Type B pancreatic cell (in vitro differentiated cells): ENCODE measurements around the gene NOL4L. TPM values are rescaled to one million over a fixed set of nuclear protein-coding genes. Genes with fewer than 3 reads are reported as not detected.

Source experiments
- DNase-seq: peaks from one replicate; pipeline ENCODE4 v3.0.0; 2021; ENCODE audit warnings: mixed read lengths; ENCODE audit not compliant: unreplicated experiment; ENCODE audit errors: extremely low spot score
- H3K27ac Mint-ChIP-seq: 2 replicates; pipeline ENCODE4 v1.8.0; 2021; ENCODE audit warnings: mild to moderate bottlenecking, mixed read lengths
- H3K27me3 Mint-ChIP-seq: 2 replicates; pipeline ENCODE4 v1.8.0; 2021; ENCODE audit warnings: mixed read lengths
- H3K36me3 Mint-ChIP-seq: 2 replicates; pipeline ENCODE4 v1.8.0; 2021; ENCODE audit warnings: mixed read lengths
- H3K4me1 Mint-ChIP-seq: one replicate; pipeline ENCODE4 v1.8.0; 2021; ENCODE audit warnings: mixed read lengths; ENCODE audit not compliant: unreplicated experiment
- H3K4me3 Mint-ChIP-seq: 2 replicates; pipeline ENCODE4 v1.8.0; 2021; ENCODE audit warnings: mild to moderate bottlenecking, mixed read lengths
- H3K9me3 Mint-ChIP-seq: 2 replicates; pipeline ENCODE4 v1.8.0; 2021; ENCODE audit warnings: mixed read lengths
- total RNA-seq: library from RNA; stranded (reverse); gene quantifications from 2 replicates; pipeline ENCODE4 v1.2.1, GENCODE V29; 2021; ENCODE audit warnings: low replicate concordance
- TF ChIP-seq, protein P1 (sequence below): fragments of 200-600 bp; sonication (generic); conservative IDR thresholded peaks from 2 replicates; pipeline ENCODE4 v1.5.0; 2021; ENCODE audit warnings: antibody characterized with exemption, mild to moderate bottlenecking

Gene NOL4L
- total RNA-seq, 1 donor from 2014 or later = 44.5 TPM

DNA sequence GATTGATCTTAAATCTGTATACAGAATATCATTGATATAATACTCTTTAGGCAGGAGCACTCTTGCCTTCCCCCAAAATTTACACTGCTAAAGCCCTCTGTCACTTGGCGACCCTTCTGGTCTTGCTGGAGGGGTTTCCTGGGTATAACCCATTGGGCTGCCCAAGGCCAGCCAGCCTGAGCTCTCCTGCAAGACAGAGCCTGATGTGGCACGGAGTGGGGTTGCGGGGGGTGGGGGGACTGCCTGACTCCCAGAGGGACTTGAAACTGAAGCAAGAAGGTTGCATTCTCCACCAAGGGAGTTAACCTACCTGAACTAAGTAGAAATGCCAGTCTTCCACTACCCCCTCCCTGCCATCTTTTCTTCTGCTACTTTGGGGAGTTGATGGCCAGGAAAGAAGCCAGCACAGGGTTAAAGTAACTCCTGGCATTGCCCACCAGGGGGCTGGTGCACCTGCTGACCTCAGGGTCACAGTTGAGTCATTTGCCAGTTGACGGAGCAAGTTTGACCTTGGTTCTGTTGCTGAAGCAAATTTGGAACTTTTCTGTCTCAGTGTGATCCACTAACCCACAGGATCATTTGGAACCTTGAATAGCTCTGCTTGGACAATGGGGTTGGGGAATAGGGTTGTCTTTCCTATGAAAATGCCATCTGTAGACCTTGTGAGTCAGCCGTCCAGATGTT, 147.6 kb downstream of the NOL4L start:
- no peak overlapping the region for H3K4me3 Mint-ChIP-seq
- peaks cover 44% of the 10 kb centered on the region for H3K36me3 Mint-ChIP-seq
- TF ChIP-seq, protein P1, sequence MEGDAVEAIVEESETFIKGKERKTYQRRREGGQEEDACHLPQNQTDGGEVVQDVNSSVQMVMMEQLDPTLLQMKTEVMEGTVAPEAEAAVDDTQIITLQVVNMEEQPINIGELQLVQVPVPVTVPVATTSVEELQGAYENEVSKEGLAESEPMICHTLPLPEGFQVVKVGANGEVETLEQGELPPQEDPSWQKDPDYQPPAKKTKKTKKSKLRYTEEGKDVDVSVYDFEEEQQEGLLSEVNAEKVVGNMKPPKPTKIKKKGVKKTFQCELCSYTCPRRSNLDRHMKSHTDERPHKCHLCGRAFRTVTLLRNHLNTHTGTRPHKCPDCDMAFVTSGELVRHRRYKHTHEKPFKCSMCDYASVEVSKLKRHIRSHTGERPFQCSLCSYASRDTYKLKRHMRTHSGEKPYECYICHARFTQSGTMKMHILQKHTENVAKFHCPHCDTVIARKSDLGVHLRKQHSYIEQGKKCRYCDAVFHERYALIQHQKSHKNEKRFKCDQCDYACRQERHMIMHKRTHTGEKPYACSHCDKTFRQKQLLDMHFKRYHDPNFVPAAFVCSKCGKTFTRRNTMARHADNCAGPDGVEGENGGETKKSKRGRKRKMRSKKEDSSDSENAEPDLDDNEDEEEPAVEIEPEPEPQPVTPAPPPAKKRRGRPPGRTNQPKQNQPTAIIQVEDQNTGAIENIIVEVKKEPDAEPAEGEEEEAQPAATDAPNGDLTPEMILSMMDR = peak; percentile 67

DNA sequence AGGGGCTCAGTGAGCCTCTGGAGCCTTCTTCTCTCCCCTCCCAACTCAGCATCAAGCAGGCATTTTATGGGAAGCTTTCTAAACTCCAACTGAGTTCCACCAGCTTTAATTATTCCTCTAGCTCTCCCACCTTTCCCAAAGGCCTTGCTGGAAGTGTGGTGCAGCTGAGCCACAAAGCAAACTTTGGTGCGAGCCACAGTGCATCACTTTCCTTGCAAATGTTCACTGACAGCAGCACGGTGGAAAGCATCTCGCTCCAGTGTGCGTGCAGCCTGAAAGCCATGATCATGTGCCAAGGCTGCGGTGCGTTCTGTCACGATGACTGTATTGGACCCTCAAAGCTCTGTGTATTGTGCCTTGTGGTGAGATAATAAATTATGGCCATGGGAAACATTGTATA, 148.2 kb downstream of the NOL4L start:
- TF ChIP-seq, protein P1 = no peak
- Mint-ChIP-seq H3K4me3 (no peak overlapping the region), H3K27ac (no peak overlapping the region), H3K9me3 (no peaks in the 10 kb centered on the region), H3K27me3 (no peaks in the 10 kb centered on the region), H3K4me1 (peaks cover 12% of the 10 kb centered on the region), H3K36me3 (peaks cover 44% of the 10 kb centered on the region)
- DNase-seq = no peak

More for the DNA sequence above, 147.6 kb downstream of the NOL4L start:
- H3K27ac Mint-ChIP-seq = no peak overlapping the region
- H3K4me1 Mint-ChIP-seq = peaks cover 12% of the 10 kb centered on the region
- no peaks in the 10 kb centered on the region for H3K27me3 Mint-ChIP-seq
- DNase-seq = no peak
- H3K9me3 Mint-ChIP-seq = no peaks in the 10 kb centered on the region

DNA sequence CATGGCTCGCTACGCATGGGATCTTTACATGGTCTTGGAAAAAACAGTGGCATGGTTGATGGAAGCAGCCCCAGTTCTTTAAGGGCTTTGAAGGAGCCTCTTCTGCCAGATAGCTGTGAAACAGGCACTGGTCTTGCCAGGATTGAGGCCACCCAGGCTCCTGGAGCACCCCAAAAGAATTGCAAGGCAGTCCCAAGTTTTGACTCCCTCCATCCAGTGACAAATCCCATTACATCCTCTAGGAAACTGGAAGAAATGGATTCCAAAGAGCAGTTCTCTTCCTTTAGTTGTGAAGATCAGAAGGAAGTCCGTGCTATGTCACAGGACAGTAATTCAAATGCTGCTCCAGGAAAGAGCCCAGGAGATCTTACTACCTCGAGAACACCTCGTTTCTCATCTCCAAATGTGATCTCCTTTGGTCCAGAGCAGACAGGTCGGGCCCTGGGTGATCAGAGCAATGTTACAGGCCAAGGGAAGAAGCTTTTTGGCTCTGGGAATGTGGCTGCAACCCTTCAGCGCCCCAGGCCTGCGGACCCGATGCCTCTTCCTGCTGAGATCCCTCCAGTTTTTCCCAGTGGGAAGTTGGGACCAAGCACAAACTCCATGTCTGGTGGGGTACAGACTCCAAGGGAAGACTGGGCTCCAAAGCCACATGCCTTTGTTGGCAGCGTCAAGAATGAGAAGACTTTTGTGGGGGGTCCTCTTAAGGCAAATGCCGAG, 148.8 kb downstream of the NOL4L start:
- H3K4me3 Mint-ChIP-seq = no peak overlapping the region
- no peak overlapping the region for H3K27ac Mint-ChIP-seq
- peaks cover 7% of the 10 kb centered on the region for H3K4me1 Mint-ChIP-seq
- no peaks in the 10 kb centered on the region for H3K27me3 Mint-ChIP-seq
- no peaks in the 10 kb centered on the region for H3K9me3 Mint-ChIP-seq
- DNase-seq = no peak
- TF ChIP-seq, protein P1 = no peak
- H3K36me3 Mint-ChIP-seq = peaks cover 46% of the 10 kb centered on the region

DNA sequence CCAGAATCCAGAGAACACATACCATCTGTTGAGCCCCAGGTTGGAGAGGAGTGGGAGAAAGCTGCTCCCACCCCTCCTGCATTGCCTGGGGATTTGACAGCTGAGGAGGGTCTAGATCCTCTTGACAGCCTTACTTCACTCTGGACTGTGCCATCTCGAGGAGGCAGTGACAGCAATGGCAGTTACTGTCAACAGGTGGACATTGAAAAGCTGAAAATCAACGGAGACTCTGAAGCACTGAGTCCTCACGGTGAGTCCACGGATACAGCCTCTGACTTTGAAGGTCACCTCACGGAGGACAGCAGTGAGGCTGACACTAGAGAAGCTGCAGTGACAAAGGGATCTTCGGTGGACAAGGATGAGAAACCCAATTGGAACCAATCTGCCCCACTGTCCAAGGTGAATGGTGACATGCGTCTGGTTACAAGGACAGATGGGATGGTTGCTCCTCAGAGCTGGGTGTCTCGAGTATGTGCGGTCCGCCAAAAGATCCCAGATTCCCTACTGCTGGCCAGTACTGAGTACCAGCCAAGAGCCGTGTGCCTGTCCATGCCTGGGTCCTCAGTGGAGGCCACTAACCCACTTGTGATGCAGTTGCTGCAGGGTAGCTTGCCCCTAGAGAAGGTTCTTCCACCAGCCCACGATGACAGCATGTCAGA, 149.6 kb downstream of the NOL4L start:
- no peaks in the 10 kb centered on the region for H3K9me3 Mint-ChIP-seq
- H3K4me1 Mint-ChIP-seq = peaks cover 1% of the 10 kb centered on the region
- no peak overlapping the region for H3K4me3 Mint-ChIP-seq
- no peak for DNase-seq
- no peaks in the 10 kb centered on the region for H3K27me3 Mint-ChIP-seq
- TF ChIP-seq, protein P1 = no peak
- peaks cover 40% of the 10 kb centered on the region for H3K36me3 Mint-ChIP-seq
- H3K27ac Mint-ChIP-seq = no peak overlapping the region

DNA sequence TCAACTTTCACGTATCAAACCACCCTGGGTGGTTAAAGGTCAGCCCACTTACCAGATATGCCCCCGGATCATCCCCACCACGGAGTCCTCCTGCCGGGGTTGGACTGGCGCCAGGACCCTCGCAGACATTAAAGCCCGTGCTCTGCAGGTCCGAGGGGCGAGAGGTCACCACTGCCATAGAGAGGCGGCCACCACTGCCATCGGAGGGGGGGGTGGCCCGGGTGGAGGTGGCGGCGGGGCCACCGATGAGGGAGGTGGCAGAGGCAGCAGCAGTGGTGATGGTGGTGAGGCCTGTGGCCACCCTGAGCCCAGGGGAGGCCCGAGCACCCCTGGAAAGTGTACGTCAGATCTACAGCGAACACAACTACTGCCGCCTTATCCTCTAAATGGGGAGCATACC, 150.7 kb downstream of the NOL4L start:
- TF ChIP-seq, protein P1 = no peak

More for the DNA sequence above, 150.7 kb downstream of the NOL4L start:
- Mint-ChIP-seq H3K27ac (no peak overlapping the region), H3K27me3 (no peaks in the 10 kb centered on the region), H3K36me3 (peaks cover 40% of the 10 kb centered on the region), H3K4me3 (no peak overlapping the region), H3K9me3 (no peaks in the 10 kb centered on the region), H3K4me1 (no peaks in the 10 kb centered on the region)
- no peak for DNase-seq
